NCI-H2171 (cell line): Measurements from ENCODE around the gene GSK3A.

ENCODE experiments used
- DNase-seq: peaks from one replicate; lab custom pipeline; 2025; lab: John Stamatoyannopoulos, UW

Gene GSK3A

GRCh38 chr19:42280815-42281145 lies 38.4 kb upstream of the GSK3A start:
- peak; percentile 83 for DNase-seq

DNA sequence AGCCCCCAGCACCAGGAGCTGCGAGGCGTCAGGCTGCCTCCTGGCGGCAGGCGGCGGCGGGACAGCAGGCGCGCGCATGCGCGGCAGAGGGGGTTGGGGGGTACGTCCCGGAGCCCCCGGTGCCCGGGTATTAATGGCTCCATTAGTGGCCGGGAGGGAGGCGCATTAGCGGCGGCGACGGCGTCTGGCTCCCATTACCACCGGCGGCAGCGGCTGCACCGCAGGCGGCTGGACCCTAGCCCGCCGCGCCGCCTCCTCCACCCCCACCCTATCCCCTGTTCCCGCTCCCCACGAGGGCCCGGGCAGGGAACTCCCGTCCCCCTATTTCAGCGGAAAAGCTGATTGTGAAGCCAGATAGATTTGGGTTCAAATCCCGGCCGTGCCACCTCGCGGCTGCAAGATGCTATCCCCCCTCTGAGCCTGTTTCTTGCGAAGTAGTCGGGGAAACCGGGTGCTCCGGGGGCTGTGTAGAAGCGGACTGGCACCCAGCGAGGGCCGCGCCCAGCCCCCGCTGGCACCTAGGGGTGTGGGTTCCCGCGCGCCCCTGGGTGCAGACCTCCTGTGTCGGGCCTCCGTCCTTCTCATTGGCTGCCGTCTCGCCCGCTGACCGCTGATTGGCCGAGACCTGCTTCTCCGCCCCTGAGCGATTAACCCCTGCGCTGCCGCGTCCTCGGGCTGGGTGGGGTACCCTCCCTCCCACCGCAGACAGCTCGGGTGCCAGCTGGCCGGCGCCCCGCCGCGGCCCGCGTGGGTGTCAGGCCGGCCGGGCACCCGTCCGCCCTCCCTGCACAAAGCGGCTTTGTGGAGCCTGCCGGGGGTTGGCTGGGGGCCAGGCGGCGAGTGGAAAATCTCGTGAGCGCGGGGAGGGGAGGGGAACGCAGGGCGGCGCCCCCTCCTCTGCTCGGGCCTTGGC lies 37.8 kb upstream of the GSK3A start:
- peak; percentile 96 for DNase-seq

DNA sequence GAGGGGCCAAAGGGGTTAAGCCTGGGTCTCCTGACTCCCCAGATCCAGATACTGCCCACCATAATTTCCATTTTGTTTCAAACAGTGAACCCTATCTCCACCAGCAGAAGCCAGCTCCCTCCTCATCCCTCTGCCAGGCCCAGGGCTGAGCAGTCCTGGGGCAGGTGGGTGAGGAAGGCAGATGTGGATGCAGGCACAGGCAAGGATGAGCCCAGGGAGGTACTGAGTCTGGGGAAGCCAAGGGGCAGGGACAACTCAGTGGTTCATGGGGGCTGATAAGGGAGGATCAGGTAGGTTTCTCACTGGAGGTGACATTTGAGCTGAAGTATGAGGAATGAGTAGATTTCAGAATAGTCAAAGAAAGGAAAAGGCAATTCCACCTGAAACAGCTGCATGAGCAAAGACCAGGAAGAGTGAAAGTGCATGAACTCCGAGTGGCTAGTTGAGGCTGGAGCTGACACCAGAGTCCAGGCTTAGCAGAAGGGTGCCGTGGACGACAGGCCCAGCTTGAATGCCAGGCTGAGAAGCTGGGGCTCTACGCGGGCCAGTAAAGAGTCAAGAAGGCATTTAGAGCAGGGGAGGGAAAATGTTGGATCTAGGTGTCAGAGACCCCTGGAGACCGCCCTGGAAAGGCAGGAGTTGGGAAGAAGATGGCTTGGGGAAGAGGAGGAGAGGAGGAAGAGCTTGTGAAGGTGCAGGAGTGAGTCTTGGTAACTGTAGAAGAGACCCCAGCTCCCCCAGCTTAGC lies 36.9 kb upstream of the GSK3A start:
- no peak for DNase-seq

DNA sequence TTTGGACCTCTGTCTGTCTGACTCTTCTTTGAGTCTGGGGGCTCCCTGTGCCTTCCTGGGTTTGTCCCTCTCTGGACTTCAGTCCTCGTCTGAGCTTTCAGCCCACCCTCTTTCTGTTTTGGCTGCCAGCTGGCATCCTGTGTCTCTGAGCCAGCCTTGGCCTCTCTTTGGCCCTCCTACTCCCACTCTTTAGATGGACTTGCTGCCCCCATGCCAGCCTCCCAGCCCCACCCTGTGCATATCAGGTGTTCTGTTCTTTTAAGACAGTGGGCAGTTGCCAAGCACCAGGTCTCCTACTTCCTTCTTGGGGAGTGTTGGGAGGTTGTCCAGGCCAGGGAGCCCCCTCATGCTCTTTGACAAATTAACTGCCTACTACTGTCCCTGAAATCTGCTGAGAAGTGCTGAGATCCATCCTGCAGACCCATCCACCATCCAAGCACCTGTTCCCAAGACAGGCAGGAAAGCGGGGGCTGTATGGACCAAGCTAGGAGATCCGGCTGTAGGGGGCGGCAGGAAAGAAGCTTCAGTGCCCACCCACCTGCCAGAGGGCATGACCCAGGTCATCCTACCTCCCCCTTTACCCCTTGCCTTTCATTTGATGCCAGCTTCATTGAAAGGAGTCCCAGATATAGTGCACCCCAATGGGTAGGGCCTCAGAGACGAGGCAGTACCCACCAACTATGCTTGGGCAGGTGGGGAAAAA lies 36.2 kb upstream of the GSK3A start:
- DNase-seq = no peak

- peak; percentile 20 for DNase-seq
These were observed 35.5 kb upstream of the GSK3A start for GRCh38 chr19:42277821-42278451.

DNA sequence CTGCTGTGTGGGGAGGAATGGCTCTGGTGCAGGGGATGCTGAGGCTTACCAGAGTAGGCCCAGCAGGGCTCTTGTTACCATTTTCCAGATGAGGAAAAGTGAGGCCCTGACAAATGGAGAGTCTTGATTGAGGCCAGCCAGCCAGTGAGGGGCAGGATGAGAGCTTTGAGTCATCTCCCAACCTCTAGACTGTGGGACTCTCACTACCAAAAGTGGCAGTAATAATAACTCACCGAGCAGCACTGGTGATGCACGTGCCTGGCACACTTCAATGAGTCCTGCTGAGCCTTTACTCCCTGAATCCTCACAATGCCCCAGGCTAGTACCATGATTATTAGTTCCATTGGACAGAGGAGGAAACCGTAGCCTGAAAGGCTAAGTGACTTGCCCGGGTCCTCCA lies 34.4 kb upstream of the GSK3A start:
- no peak for DNase-seq

DNA sequence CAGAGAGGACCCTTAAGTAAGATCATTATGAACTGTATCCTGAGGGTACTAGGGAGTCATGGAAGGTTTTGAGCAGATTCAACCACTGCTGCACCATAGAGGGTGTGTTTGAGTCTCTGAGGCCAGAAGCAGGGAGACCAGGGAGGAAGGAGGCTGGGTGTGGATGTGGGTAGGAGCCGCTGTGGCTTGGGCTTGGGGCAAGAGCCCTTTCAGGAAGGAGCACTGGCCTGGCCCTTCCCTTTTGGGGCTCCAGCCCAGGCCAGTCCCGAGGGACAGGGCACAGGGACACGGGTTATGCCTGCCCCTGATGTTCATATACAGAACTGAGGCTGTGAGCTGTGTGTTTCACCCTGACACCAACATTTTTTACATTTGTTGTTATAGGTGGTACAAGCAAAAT lies 33.9 kb upstream of the GSK3A start:
- DNase-seq = no peak

- no peak for DNase-seq
These were observed 33.1 kb upstream of the GSK3A start for GRCh38 chr19:42275517-42275916.

DNA sequence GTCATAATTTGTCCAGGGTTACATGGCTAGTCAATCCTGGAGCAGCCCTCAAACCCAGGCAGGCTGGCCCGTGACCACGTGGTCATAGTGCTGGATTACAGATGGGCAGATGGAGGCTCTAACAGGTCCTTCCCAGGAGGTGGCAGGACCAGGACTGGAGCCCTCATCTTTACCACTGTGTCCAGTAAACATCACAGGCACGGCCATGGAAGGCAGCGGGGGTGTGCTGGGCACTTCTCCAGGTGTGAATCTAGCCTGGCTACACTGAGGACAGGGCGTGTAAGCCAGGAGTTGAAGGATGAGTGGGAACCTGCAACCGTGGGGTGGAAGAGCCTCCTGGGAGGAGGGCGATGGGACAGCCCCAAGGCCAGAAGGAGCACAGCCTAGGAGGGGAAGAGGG lies 32.7 kb upstream of the GSK3A start:
- DNase-seq = no peak

DNA sequence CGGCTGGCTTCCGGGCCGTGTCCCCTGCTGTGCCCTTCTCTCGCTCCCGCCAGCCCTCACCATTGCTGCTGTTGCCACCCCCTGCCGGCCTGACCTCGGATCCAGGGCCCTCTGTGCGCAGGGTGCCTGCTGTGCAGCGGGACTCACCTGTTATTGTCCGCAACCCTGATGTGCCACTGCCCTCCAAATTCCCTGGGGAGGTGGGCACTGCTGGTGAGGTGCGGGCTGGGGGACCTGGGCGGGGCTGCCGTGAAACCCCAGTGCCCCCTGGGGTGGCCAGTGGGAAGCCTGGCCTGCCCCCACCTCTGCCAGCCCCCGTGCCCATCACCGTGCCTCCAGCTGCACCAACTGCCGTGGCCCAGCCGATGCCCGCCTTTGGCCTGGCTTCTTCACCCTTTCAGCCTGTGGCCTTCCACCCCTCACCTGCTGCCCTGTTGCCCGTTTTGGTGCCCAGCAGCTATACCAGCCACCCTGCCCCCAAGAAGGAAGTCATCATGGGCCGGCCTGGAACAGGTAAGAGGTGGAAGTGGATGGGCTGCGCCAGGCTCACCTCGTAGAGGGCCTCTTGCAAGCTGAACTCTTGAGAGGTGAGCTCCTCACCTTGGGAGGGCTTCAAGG lies 31.8 kb upstream of the GSK3A start:
- no peak for DNase-seq

GRCh38 chr19:42273407-42274064 lies 31.1 kb upstream of the GSK3A start:
- no peak for DNase-seq

GRCh38 chr19:42272989-42273406 lies 30.6 kb upstream of the GSK3A start:
- no peak for DNase-seq

DNA sequence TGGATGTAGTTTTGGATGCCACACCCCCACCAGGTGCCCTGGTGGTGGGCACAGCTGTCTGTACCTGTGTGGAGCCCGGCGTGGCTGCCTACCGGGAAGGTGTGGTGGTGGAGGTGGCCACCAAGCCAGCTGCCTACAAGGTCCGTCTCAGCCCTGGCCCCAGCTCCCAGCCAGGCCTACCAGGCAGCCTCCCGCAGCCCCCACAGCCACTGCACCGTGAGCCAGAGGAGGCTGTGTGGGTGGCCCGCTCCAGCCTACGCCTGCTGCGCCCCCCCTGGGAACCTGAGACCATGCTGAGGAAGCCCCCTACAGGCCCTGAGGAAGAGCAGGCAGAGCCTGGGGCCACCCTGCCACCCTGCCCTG lies 30.1 kb upstream of the GSK3A start:
- no peak for DNase-seq

- no peak for DNase-seq
These were observed 29.6 kb upstream of the GSK3A start for GRCh38 chr19:42271861-42272534.

- DNase-seq = no peak
These were observed 28.6 kb upstream of the GSK3A start for GRCh38 chr19:42271045-42271419.

GRCh38 chr19:42270346-42271044 lies 28.1 kb upstream of the GSK3A start:
- no peak for DNase-seq

DNA sequence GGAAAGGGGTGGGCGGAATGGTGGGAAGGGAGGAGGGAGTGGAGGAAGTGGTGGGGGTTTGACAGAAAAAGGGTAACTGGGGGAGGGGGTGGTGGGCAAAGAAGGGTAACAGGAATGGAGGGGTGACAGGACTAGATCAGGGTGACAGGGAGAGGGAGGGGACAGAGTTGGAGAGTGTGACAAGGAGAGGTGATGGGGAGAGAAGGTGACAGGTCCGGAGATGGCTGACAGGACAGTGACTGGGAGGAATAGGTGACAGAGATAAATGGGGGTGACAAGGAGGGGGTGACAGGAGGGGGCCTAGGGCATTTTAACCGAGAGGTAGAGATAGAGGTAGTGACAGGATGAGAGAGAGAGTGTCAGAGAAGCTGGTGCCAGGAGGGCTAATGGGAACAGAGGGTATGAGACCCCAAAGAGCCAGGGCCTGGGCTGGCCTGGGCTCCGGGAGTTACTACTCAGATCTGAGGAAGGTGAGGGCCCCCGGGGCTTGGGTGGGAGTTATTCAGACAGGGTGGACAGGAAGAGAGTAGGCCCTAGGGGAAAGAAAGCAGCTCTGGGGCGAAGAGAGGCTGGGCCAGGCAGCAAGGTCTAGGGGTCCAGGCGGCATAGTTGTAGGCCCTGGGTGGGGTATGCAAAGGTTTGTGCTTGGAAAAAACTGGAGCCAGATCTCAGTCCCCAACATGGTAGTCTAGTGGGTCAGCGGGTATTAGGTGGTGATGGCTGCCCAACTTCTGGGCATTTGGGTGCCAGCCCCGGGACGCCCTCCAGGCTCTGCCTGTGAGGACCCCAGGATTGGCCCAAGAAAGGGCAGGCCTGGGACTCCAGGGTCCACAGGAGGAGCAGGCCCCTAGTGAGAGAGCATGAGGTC lies 27.3 kb upstream of the GSK3A start:
- DNase-seq = no peak

DNA sequence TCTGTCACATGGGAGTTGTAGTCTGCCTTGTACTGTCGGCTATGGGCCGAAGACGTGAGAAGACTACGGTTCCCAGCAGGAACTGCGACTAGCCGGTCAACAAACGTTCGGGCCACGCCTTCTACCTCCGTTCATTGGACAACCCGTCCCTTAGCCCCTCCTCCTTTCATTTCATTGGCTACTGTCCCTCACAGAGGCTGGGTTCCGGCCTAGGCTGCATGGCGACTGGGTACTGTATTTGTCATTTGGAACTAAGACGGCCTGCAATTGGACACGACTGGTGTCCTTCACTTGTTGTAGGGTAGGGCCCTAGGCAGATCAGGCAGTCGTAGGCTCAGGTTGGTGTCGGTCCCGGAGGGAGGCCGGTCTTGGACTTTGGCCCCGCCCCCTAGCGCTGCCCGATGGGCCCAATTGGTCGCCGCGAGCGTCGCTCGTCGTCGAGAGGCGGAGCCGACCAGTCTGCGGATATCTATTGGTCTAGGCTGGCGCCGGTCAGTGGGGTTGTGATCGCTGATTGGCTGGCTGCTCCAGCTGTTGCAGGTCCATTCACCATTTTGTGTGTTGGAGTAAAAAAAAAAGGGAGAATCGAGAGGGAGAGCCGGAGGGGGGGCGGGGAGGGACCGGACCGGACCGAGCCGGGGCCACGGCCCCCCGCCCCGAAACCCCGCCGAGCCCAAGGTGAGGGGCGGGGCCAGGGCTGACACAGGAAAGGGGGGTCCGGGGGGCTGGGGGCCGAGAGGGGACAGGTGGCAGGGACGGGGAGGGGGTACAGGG lies 26.5 kb upstream of the GSK3A start, which contains the start of gene CIC:
Gene CIC, plus strand, starts transcription at position 549 of the 774 bp plus-strand sequence. CDS start 2,532 bp downstream, outside the sequence.
- DNase-seq = peak; percentile 100
